GM10266 (cell line): ENCODE results near the gene TTC5.
"Not testable (repeated sequence)": the region's sequence is repeated elsewhere in the genome, so short reads cannot be mapped to it uniquely, and the experiment has no call there.

Source experiments
- DNase-seq: peaks from one replicate; pipeline ENCODE4 v3.0.0; 2012; ENCODE audit errors: extremely low spot score
- TF ChIP-seq, protein P1 (sequence below): IDR thresholded peaks from 2 replicates; pipeline ENCODE4 v1.5.1; 2012; ENCODE audit warnings: mild to moderate bottlenecking, low read depth; ENCODE audit not compliant: control insufficient read depth, insufficient read depth; ENCODE audit errors: missing control alignments

The TTC5 gene

GRCh38 chr14:20302042-20302755 is 3.6 kb downstream of the TTC5 start:
- DNase-seq, result no peak

DNA sequence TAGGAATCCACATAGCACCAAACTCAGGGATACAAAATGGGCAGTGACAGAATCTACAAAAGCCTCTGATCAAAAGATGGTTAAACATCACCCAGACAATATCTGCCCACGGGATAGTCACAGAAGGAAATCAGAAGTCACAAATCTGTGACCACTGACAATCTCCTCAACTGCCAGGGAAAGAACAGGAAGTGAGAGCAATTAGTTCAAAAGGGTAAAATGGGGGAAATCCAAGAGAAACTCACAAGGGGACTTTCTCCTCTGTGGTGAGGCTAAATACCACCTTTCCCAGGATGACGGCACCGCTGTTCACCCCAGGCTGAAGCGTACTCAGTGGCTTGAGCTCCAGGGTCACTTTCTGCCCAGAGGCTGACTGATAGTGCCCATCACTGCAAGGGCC is 10.7 kb downstream of the TTC5 start:
- DNase-seq, result peak; percentile 23
- TF ChIP-seq, protein P1, sequence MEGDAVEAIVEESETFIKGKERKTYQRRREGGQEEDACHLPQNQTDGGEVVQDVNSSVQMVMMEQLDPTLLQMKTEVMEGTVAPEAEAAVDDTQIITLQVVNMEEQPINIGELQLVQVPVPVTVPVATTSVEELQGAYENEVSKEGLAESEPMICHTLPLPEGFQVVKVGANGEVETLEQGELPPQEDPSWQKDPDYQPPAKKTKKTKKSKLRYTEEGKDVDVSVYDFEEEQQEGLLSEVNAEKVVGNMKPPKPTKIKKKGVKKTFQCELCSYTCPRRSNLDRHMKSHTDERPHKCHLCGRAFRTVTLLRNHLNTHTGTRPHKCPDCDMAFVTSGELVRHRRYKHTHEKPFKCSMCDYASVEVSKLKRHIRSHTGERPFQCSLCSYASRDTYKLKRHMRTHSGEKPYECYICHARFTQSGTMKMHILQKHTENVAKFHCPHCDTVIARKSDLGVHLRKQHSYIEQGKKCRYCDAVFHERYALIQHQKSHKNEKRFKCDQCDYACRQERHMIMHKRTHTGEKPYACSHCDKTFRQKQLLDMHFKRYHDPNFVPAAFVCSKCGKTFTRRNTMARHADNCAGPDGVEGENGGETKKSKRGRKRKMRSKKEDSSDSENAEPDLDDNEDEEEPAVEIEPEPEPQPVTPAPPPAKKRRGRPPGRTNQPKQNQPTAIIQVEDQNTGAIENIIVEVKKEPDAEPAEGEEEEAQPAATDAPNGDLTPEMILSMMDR, result no peak

More at GRCh38 chr14:20302042-20302755, 3.6 kb downstream of the TTC5 start:
- TF ChIP-seq, protein P1, result no peak

DNA sequence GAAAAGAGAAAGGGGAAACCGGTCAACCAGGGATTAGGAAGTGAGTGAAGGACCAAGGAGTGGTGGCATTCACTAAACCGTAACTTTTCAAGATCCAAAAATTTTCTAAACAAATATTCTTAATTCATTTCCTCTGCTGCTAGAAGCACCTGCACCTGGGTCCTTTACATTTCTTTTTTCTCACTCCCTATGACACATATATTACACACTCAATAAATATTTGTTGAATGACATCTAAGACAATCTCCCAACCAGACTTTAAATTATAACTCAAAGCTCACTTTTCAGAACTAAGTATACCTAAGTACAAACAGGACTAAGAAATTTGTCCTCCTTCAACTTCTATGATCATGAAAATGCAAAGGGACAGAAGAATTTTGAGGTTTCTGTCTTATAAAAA is 11.1 kb downstream of the TTC5 start:
- TF ChIP-seq, protein P1, result no peak
- DNase-seq, result no peak

GRCh38 chr14:20281998-20282397 is 23.8 kb downstream of the TTC5 start:
- DNase-seq, result not testable (repeated sequence)

GRCh38 chr14:20280265-20280664 is 25.5 kb downstream of the TTC5 start:
- not testable (repeated sequence) for DNase-seq

DNA sequence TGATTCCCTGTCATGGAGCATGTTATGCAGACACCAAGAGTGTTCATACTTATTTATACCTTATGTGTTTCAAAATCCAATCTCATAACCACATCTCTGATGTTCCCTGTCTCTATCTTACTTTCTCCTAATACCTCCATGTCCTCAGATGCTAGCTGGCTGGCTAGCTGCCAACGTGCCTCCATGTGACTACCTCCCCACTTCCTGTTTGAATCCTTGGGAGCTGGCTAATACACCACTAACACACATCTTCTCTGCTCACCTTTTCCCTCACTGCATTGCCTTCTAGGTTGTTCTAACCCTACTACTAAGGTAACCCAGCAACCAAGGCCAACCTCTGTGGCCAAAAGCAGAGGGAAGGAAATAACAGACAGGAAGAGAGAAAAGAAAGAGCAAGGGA is 27.3 kb downstream of the TTC5 start:
- DNase-seq, result no peak
- TF ChIP-seq, protein P1, result no peak

GRCh38 chr14:20277409-20277808 is 28.3 kb downstream of the TTC5 start:
- TF ChIP-seq, protein P1, result no peak
- DNase-seq, result no peak

- TF ChIP-seq, protein P1, result no peak
- DNase-seq, result no peak
Measured at GRCh38 chr14:20274062-20274461, 31.7 kb downstream of the TTC5 start.

- not testable (repeated sequence) for DNase-seq
Measured at GRCh38 chr14:20264361-20264760, 41.4 kb downstream of the TTC5 start.
